ENCODE measurements around the gene RGS2.

RGS2 gene

GRCh38 chr1:192808518-192809306, at the start of gene RGS2:
Gene RGS2 (plus strand): TSS chr1:192809039. CDS start chr1:192809072, 33 bp downstream.
- peak; percentile 91 for DNase-seq (ENCODE audit: low read depth)

GRCh38 chr1:192759104-192759503, 49.7 kb upstream of the RGS2 start:
- DNase-seq (ENCODE audit: low read depth) = no peak

GRCh38 chr1:192762265-192762664, 46.6 kb upstream of the RGS2 start:
- DNase-seq (ENCODE audit: low read depth) = no peak

- DNase-seq (ENCODE audit: low read depth) = peak; percentile 39
Measured at GRCh38 chr1:192763243-192763642, 45.6 kb upstream of the RGS2 start.

GRCh38 chr1:192763756-192764155, 45.1 kb upstream of the RGS2 start:
- DNase-seq (ENCODE audit: low read depth) = peak; percentile 98

- DNase-seq (ENCODE audit: low read depth) = no peak
Measured at GRCh38 chr1:192764675-192765074, 44.2 kb upstream of the RGS2 start.

- DNase-seq (ENCODE audit: low read depth) = peak; percentile 76
Measured at GRCh38 chr1:192766009-192766625, 42.7 kb upstream of the RGS2 start.

- DNase-seq (ENCODE audit: low read depth) = no peak
Measured at GRCh38 chr1:192766876-192767275, 42.0 kb upstream of the RGS2 start.

GRCh38 chr1:192767798-192768197, 41.0 kb upstream of the RGS2 start:
- no peak for DNase-seq (ENCODE audit: low read depth)

- DNase-seq (ENCODE audit: low read depth) = no peak
Measured at GRCh38 chr1:192768463-192768862, 40.4 kb upstream of the RGS2 start.

GRCh38 chr1:192771341-192771740, 37.5 kb upstream of the RGS2 start:
- no peak for DNase-seq (ENCODE audit: low read depth)

GRCh38 chr1:192775631-192776030, 33.2 kb upstream of the RGS2 start:
- peak; percentile 10 for DNase-seq (ENCODE audit: low read depth)

- DNase-seq (ENCODE audit: low read depth) = no peak
Measured at GRCh38 chr1:192776206-192776605, 32.6 kb upstream of the RGS2 start.

GRCh38 chr1:192776998-192777397, 31.8 kb upstream of the RGS2 start:
- no peak for DNase-seq (ENCODE audit: low read depth)

- DNase-seq (ENCODE audit: low read depth) = no peak
Measured at GRCh38 chr1:192783791-192784190, 25.0 kb upstream of the RGS2 start.

GRCh38 chr1:192784397-192784796, 24.4 kb upstream of the RGS2 start:
- DNase-seq (ENCODE audit: low read depth) = no peak

GRCh38 chr1:192786576-192786975, 22.3 kb upstream of the RGS2 start:
- no peak for DNase-seq (ENCODE audit: low read depth)

GRCh38 chr1:192787914-192788585, 20.8 kb upstream of the RGS2 start:
- DNase-seq (ENCODE audit: low read depth) = peak; percentile 87

GRCh38 chr1:192789871-192790270, 19.0 kb upstream of the RGS2 start:
- DNase-seq (ENCODE audit: low read depth) = no peak

- DNase-seq (ENCODE audit: low read depth) = no peak
Measured at GRCh38 chr1:192792628-192793027, 16.2 kb upstream of the RGS2 start.

- peak; percentile 36 for DNase-seq (ENCODE audit: low read depth)
Measured at GRCh38 chr1:192793983-192794767, 14.7 kb upstream of the RGS2 start.

- no peak for DNase-seq (ENCODE audit: low read depth)
Measured at GRCh38 chr1:192794768-192795035, 14.1 kb upstream of the RGS2 start.
